Measurements from ENCODE around the gene SEMA6A. TPM values are rescaled to one million over a fixed set of nuclear protein-coding genes. Genes with fewer than 3 reads are reported as not detected.

Gene SEMA6A
- total RNA-seq, 1 donor from 2014 or later = 2.6 TPM

- Mint-ChIP-seq H3K27me3 (ENCODE audit: unreplicated experiment) (no peaks in the 10 kb centered on the region), H3K9me3 (ENCODE audit: unreplicated experiment) (no peaks in the 10 kb centered on the region), H3K4me3 (ENCODE audit: unreplicated experiment) (no peak overlapping the region), H3K27ac (ENCODE audit: unreplicated experiment) (no peak overlapping the region), H3K36me3 (ENCODE audit: unreplicated experiment) (no peaks in the 10 kb centered on the region), H3K4me1 (ENCODE audit: unreplicated experiment) (peaks cover 4% of the 10 kb centered on the region)
- no peak for TF ChIP-seq CTCF (IDR thresholded peaks at IDR 0.05)
- DNase-seq (ENCODE audit: extremely low spot score, unreplicated experiment) = no peak
Measured at GRCh38 chr5:116421080-116421629, 153.5 kb downstream of the SEMA6A start.

DNA sequence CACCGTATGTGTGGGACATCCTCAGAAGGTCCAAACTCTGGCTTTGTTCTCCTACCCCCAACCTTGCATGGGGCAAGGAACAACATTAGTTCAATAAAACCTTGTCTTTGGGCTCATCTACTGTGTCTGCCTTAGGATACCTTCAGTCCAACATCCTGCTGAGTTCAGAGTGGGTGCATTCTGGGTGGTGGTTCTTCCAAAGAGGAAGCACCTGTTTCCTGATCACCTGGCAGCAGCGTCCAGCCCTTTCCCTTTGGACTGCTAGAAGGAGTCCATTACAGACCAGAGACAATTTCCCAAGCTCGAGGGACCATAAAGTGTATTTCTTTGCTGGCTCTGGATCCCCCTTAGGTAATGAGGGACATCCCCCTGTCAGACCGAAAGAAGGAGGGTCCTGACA, 154.1 kb downstream of the SEMA6A start:
- no peak for TF ChIP-seq CTCF (IDR thresholded peaks at IDR 0.05)
- no peaks in the 10 kb centered on the region for H3K9me3 Mint-ChIP-seq (ENCODE audit: unreplicated experiment)
- no peaks in the 10 kb centered on the region for H3K36me3 Mint-ChIP-seq (ENCODE audit: unreplicated experiment)
- no peak overlapping the region for H3K4me3 Mint-ChIP-seq (ENCODE audit: unreplicated experiment)
- H3K27me3 Mint-ChIP-seq (ENCODE audit: unreplicated experiment) = no peaks in the 10 kb centered on the region
- H3K4me1 Mint-ChIP-seq (ENCODE audit: unreplicated experiment) = peaks cover 4% of the 10 kb centered on the region
- H3K27ac Mint-ChIP-seq (ENCODE audit: unreplicated experiment) = no peak overlapping the region
- DNase-seq (ENCODE audit: extremely low spot score, unreplicated experiment) = no peak

DNA sequence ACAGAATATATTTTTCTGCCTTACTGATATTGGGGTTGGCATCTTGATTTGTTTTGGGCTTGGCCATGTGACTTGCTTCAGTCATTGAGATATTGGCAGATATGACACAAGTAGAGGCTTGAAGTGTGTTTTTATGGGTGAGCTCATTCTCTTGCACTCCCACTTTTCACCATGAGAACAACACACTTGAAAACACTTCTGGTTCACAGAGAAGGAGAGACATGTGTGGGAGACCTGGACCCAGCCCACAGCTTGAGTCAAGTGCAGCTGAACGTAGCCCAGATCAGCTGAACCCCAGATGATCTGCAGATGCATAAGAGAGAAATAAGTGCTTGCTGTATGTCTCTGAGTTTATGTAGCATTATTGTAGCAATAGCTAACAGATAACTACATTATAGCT, 155.4 kb downstream of the SEMA6A start:
- Mint-ChIP-seq H3K4me3 (ENCODE audit: unreplicated experiment) (no peak overlapping the region), H3K27me3 (ENCODE audit: unreplicated experiment) (no peaks in the 10 kb centered on the region)

GRCh38 chr5:116418774-116419173, 155.8 kb downstream of the SEMA6A start:
- TF ChIP-seq CTCF (IDR thresholded peaks at IDR 0.05) = no peak
- DNase-seq (ENCODE audit: extremely low spot score, unreplicated experiment) = no peak
- H3K4me3 Mint-ChIP-seq (ENCODE audit: unreplicated experiment) = no peak overlapping the region
- H3K4me1 Mint-ChIP-seq (ENCODE audit: unreplicated experiment) = peaks cover 4% of the 10 kb centered on the region
- no peaks in the 10 kb centered on the region for H3K27me3 Mint-ChIP-seq (ENCODE audit: unreplicated experiment)
- H3K9me3 Mint-ChIP-seq (ENCODE audit: unreplicated experiment) = no peaks in the 10 kb centered on the region
- no peaks in the 10 kb centered on the region for H3K36me3 Mint-ChIP-seq (ENCODE audit: unreplicated experiment)
- H3K27ac Mint-ChIP-seq (ENCODE audit: unreplicated experiment) = no peak overlapping the region

More for the DNA sequence above, 155.4 kb downstream of the SEMA6A start:
- no peak for DNase-seq (ENCODE audit: extremely low spot score, unreplicated experiment)
- Mint-ChIP-seq H3K4me1 (ENCODE audit: unreplicated experiment) (peaks cover 4% of the 10 kb centered on the region), H3K9me3 (ENCODE audit: unreplicated experiment) (no peaks in the 10 kb centered on the region), H3K27ac (ENCODE audit: unreplicated experiment) (no peak overlapping the region), H3K36me3 (ENCODE audit: unreplicated experiment) (no peaks in the 10 kb centered on the region)
- TF ChIP-seq CTCF (IDR thresholded peaks at IDR 0.05) = no peak

DNA sequence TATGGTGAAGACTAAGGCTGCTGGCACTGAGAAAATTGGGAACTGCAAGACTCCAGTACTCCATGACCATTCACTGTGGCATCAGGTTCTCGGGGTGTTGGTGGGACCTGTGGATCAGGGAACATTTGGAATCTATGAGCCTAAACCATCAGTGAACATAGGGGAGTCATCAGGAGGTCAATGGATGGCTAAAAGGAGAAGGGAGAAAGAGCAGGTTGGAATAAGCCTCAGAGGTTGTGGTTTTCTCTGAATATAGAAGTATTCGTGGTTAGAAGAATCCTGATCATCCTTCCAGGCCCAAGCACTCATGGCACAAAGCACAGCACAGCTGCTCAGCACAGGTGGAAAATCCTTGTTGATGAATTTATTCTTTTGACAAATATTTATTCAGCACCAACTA, 156.6 kb downstream of the SEMA6A start:
- no peak overlapping the region for H3K27ac Mint-ChIP-seq (ENCODE audit: unreplicated experiment)
- H3K36me3 Mint-ChIP-seq (ENCODE audit: unreplicated experiment) = no peaks in the 10 kb centered on the region
- DNase-seq (ENCODE audit: extremely low spot score, unreplicated experiment) = no peak
- H3K9me3 Mint-ChIP-seq (ENCODE audit: unreplicated experiment) = no peaks in the 10 kb centered on the region
- TF ChIP-seq CTCF (IDR thresholded peaks at IDR 0.05) = no peak
- no peak overlapping the region for H3K4me3 Mint-ChIP-seq (ENCODE audit: unreplicated experiment)
- peaks cover 4% of the 10 kb centered on the region for H3K4me1 Mint-ChIP-seq (ENCODE audit: unreplicated experiment)
- no peaks in the 10 kb centered on the region for H3K27me3 Mint-ChIP-seq (ENCODE audit: unreplicated experiment)

All from osteocyte (in vitro differentiated cells).